Suprapubic skin (tissue), 3 donors: ENCODE data around the gene LYPLAL1.

ENCODE experiments used
- EP300 ChIP-seq: sonication (generic); formaldehyde crosslinking; IDR thresholded peaks from one replicate; pipeline ENCODE4 v1.6.1; 2017; ENCODE audit warnings: antibody characterized with exemption
- POLR2A ChIP-seq, 2 donors: fragments of 450-650 bp; IDR thresholded peaks; one replicate each; pipeline ENCODE4 v1.6.1; 2017; ENCODE audit warnings: antibody characterized with exemption in 2 of 2, mild to moderate bottlenecking in 2 of 2, moderate library complexity in 2 of 2
- TF ChIP-seq, protein P1 (sequence below), 2 donors: fragments of 200-600 bp in 1 of 2; fragments of 450-650 bp in 1 of 2; sonication (generic) in 1 of 2; IDR thresholded peaks; one replicate each; pipeline ENCODE4 v1.5.1; 2016 to 2019; ENCODE audit warnings: antibody characterized with exemption in 2 of 2, mild to moderate bottlenecking in 1 of 2, moderate library complexity in 1 of 2

DNA sequence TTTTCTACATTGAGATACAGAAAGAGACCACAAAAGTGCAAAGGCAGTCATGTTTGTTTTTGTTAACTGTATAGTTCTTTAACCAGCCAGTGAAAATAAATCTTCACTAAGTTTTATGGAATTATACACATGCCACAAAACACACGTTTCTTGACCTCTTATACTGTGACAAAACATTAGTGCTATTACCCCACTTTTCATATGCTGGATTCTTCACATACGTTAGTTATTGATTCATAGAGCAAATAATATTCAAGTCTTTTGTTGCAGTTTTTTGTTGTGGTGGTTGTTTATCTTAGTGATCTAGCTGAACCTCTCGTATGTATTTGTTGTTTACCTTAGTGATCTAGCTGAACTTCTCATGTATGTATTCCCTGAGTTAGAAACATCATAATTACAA is 28.0 kb downstream of the LYPLAL1 start:
- no peak for TF ChIP-seq POLR2A (IDR thresholded peaks at IDR 0.05)
- TF ChIP-seq, protein P1, sequence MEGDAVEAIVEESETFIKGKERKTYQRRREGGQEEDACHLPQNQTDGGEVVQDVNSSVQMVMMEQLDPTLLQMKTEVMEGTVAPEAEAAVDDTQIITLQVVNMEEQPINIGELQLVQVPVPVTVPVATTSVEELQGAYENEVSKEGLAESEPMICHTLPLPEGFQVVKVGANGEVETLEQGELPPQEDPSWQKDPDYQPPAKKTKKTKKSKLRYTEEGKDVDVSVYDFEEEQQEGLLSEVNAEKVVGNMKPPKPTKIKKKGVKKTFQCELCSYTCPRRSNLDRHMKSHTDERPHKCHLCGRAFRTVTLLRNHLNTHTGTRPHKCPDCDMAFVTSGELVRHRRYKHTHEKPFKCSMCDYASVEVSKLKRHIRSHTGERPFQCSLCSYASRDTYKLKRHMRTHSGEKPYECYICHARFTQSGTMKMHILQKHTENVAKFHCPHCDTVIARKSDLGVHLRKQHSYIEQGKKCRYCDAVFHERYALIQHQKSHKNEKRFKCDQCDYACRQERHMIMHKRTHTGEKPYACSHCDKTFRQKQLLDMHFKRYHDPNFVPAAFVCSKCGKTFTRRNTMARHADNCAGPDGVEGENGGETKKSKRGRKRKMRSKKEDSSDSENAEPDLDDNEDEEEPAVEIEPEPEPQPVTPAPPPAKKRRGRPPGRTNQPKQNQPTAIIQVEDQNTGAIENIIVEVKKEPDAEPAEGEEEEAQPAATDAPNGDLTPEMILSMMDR (IDR thresholded peaks at IDR 0.05): no peak
- no peak for TF ChIP-seq EP300
